Natural killer cell (primary cell): ENCODE measurements around the gene TPRG1. TPM values are rescaled to one million over a fixed set of nuclear protein-coding genes. Genes with fewer than 3 reads are reported as not detected.

Experiments used
- ATAC-seq, 3 donors: fragments of 150-1000 bp in 2 of 3; fragments of 200-7000 bp in 1 of 3; cut with Tn5 transposase; 1 replicate in 1 of 3; 2 replicates in 2 of 3; pipeline ENCODE4 v1.10.0; 2021; ENCODE audit warnings: mild to moderate bottlenecking in 2 of 3, moderate library complexity in 2 of 3
- DNase-seq, 2 donors: peaks; one replicate each; pipeline versions ENCODE4 v3.0.0 to v3.0.0-alpha.2; 2013 to 2021; ENCODE audit warnings: mixed read lengths in 1 of 2
- H3K27ac ChIP-seq: one replicate; pipeline ENCODE4 v1.5.1; 2013; ENCODE audit warnings: mild to moderate bottlenecking, low read length
- H3K27me3 ChIP-seq: one replicate; pipeline ENCODE4 v1.6.1; 2013; ENCODE audit warnings: low read length; ENCODE audit not compliant: control insufficient read depth, insufficient read depth
- H3K36me3 ChIP-seq: one replicate; pipeline ENCODE4 v1.6.1; 2013; ENCODE audit warnings: low read length; ENCODE audit not compliant: control insufficient read depth, insufficient read depth
- H3K4me1 ChIP-seq: one replicate; pipeline ENCODE4 v1.6.1; 2013; ENCODE audit warnings: low read length; ENCODE audit not compliant: control insufficient read depth, insufficient read depth
- H3K4me3 ChIP-seq: one replicate; pipeline ENCODE4 v1.5.1; 2013; ENCODE audit warnings: low read length
- H3K9me3 ChIP-seq: one replicate; pipeline ENCODE4 v1.6.1; 2013; ENCODE audit warnings: low read length; ENCODE audit not compliant: control insufficient read depth, insufficient read depth
- H3K27ac Mint-ChIP-seq, 2 donors: one replicate each; pipeline ENCODE4 v1.8.0; 2022; ENCODE audit warnings: mild to moderate bottlenecking in 2 of 2, mixed read lengths in 2 of 2, moderate library complexity in 1 of 2
- H3K27me3 Mint-ChIP-seq, 2 donors: one replicate each; pipeline ENCODE4 v1.8.0; 2022; ENCODE audit warnings: low read depth in 2 of 2, mixed read lengths in 2 of 2
- H3K36me3 Mint-ChIP-seq: one replicate; pipeline ENCODE4 v1.8.0; 2022; ENCODE audit warnings: mixed read lengths
- H3K4me1 Mint-ChIP-seq, 2 donors: one replicate each; pipeline ENCODE4 v1.8.0; 2022; ENCODE audit warnings: mixed read lengths in 2 of 2
- H3K4me3 Mint-ChIP-seq: one replicate; pipeline ENCODE4 v1.8.0; 2022; ENCODE audit warnings: mild to moderate bottlenecking, moderate library complexity, mixed read lengths
- H3K9me3 Mint-ChIP-seq, 2 donors: one replicate each; pipeline ENCODE4 v1.8.0; 2022; ENCODE audit warnings: mixed read lengths in 2 of 2
- CTCF ChIP-seq: fragments of 200-600 bp; IDR thresholded peaks from one replicate; pipeline ENCODE4 v1.8.0; 2022; ENCODE audit warnings: antibody characterized with exemption
- WGBS: methylation state at CpG from one replicate; pipeline ENCODE4 v1.1.7; 2013; ENCODE audit warnings: missing lambda C conversion rate; ENCODE audit not compliant: insufficient coverage; 5-methylcytosine and 5-hydroxymethylcytosine counted together
- intact Hi-C: fragments of 100-400 bp; cut with micrococcal nuclease; formaldehyde crosslinking; loops from one replicate; pipeline ENCODE4 v1.14.2; 2022
- total RNA-seq, 4 donors: library from RNA; stranded (reverse); fragments of 120-200 nt in 1 of 4; gene quantifications; one replicate each; pipeline versions ENCODE4 v1.2.3 to v1.2.4, GENCODE V29; 2013 to 2022

The TPRG1 gene
- total RNA-seq, 3 donors from 2014 or later (not counting 1 experiment from before 2014, with no cell fraction given): 1.3 to 4.6 (median 1.9) TPM

- ATAC-seq (no peak), DNase-seq (no peak)
- Mint-ChIP-seq H3K4me3 (no peak overlapping the region), H3K27me3 (peaks cover 5 to 22% of the 10 kb centered on the region in 2 donors), H3K36me3 (no peaks in the 10 kb centered on the region), H3K27ac (no peak overlapping the region), H3K9me3 (no peaks in the 10 kb centered on the region), H3K4me1 (no peaks in the 10 kb centered on the region)
- Histone ChIP-seq H3K36me3 (no peaks in the 10 kb centered on the region), H3K27me3 (no peaks in the 10 kb centered on the region), H3K27ac (no peak overlapping the region), H3K9me3 (no peaks in the 10 kb centered on the region), H3K4me3 (no peak overlapping the region), H3K4me1 (no peaks in the 10 kb centered on the region)
- intact Hi-C loops: no loop called here
- 94% methylated on average over 10 of the region's 11 CpGs for WGBS
- TF ChIP-seq CTCF: no peak
These were observed 89.1 kb downstream of the TPRG1 start for GRCh38 chr3:189260556-189261493.

- H3K4me3 Mint-ChIP-seq: no peak overlapping the region
- intact Hi-C loops: no loop called here
- no peak for TF ChIP-seq CTCF
- Histone ChIP-seq H3K36me3 (no peaks in the 10 kb centered on the region), H3K4me1 (no peaks in the 10 kb centered on the region), H3K27ac (no peak overlapping the region), H3K27me3 (no peaks in the 10 kb centered on the region), H3K4me3 (no peak overlapping the region), H3K9me3 (no peaks in the 10 kb centered on the region)
- H3K4me1 Mint-ChIP-seq: no peaks in the 10 kb centered on the region
- no peaks in the 10 kb centered on the region for H3K36me3 Mint-ChIP-seq
- no peak for DNase-seq
- no peak overlapping the region for H3K27ac Mint-ChIP-seq
- ATAC-seq: no peak
- 61% methylated on average over 3 of the region's 3 CpGs for WGBS
- H3K9me3 Mint-ChIP-seq: no peaks in the 10 kb centered on the region
- H3K27me3 Mint-ChIP-seq: peaks cover 4% of the 10 kb centered on the region in 2 donors
These were observed 91.0 kb downstream of the TPRG1 start for GRCh38 chr3:189262746-189263145.

- H3K27me3 ChIP-seq: no peaks in the 10 kb centered on the region
- no peaks in the 10 kb centered on the region for H3K4me1 ChIP-seq
- no peak overlapping the region for H3K27ac ChIP-seq
- DNase-seq (no peak), ATAC-seq (no peak)
- H3K9me3 Mint-ChIP-seq: no peaks in the 10 kb centered on the region
- 93% methylated on average over 7 of the region's 7 CpGs for WGBS
- H3K4me3 Mint-ChIP-seq: no peak overlapping the region
- intact Hi-C loops: no loop called here
- H3K27ac Mint-ChIP-seq: no peak overlapping the region
- H3K36me3 Mint-ChIP-seq: no peaks in the 10 kb centered on the region
- H3K9me3 ChIP-seq: no peaks in the 10 kb centered on the region
- peaks cover 0 to 4% of the 10 kb centered on the region in 2 donors for H3K27me3 Mint-ChIP-seq
- no peak overlapping the region for H3K4me3 ChIP-seq
- no peaks in the 10 kb centered on the region for H3K36me3 ChIP-seq
- no peaks in the 10 kb centered on the region for H3K4me1 Mint-ChIP-seq
- TF ChIP-seq CTCF: no peak
These were observed 96.3 kb downstream of the TPRG1 start for GRCh38 chr3:189267981-189268613.
